ENCODE results near the gene PSMB7.

PSMB7 gene

DNA sequence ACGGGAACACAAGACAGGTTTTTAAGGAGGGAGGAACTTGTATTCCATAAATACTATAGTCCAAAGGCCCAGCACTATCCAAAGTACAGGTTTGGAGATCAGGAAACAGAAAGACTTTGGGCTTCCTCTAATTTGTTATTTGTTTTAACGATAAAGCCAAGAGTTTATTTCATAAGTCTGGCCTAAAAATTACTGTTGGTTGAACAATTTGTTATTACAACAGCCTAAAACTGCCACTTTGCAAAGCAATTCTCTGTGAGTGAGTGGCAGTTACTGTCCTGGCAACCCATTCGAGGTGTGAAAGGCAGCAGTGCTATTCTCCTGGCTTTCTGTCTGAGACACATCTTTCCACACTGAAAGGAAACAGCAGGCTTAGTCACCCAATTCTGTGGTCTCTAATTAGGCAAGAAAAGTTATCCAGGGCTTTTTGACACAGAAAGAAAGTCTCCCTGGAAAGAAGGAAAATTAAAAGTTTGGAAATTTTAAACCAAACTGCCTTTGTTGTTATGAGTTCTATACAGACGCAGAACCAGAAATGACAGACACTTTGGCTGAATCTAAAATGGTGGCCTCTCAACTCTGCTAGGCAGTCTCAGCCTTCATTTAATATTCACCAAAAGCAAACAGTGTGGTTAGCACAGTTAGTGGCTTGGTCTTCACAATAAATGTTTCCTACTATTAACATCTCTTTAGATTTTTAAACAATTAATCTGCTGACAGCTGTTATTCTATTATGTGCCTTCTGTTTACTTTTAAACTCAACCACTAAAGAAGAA is 33.9 kb downstream of the PSMB7 start:
- DNase-seq (ENCODE audit: low read depth), result peak; percentile 79

DNA sequence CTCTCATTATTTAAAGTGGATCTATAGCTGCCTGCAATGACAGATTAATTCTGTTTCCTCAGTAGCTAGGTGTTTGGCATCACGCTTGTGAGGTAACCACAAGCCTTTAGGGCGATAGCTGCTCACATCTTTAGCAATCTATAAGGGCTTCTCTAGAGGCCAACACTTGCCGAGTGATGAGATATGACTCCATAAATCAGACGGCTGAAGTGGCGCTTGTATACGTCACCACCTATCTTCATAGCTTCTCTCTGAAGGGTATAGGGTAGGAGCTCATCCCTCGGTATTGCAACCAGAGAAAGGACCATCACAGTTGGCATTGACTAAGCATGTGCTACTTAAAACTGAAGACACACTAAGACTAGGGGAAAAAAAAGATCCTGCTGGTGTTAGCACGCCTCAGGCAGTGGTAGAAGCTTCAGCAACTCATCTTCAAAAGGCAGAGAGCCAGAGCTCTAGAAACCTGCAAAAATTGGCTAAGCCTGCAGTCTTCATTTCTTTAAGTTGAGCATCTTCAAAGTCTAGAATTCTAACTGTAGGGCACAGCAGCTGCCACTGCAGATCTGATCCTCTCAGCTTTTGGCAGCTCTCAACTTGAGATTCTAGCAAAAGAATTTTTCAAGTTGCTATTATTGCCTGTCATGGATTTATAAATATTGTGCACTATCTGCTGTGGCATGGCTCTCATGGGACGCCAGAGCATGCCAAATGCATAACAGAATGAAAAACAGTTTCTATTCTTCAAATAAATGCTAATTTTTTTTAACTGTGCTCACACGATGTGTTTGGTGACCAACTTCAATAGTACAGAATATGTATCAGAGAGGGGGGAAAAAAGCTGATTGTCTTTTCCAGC is 37.5 kb downstream of the PSMB7 start:
- no peak for DNase-seq (ENCODE audit: low read depth)

DNA sequence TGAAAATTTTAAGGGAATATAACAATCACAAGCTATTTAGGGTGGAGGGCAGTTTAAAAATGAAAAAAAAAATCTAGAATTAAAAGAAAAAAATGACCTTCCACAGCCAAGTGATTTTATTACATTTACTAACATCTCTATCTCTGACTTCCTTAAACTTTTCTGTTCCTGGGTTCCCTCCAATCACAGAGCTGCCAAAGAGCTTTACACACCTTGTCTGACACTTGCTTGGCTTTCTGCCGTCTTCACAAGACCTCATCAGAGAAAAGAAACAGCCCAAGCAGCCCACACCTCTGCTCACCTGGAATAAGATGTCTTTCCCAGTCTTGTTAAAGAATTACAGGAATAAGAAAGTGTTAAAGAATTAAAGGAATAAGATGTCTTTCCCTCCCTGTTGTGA is 38.9 kb downstream of the PSMB7 start:
- DNase-seq (ENCODE audit: low read depth), result no peak

DNA sequence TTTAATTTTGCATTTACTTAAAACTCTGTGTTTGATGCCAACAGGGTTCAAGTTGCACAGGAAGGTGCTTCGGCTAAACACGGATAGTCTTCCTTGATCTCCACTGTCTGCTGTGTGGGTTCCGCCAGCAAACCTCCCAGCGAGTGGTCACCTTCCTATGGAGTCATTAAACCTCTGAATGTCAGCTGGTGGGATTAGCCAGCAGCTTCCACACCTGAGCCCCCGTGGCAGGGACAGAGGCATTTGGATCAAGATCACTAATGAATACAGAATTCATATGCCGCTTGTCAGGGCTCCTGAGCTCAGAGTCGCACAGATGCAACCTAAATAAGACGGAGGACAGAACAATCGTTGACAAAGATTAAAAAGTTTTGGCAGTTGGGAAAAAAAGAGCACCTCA is 39.5 kb downstream of the PSMB7 start:
- no peak for DNase-seq (ENCODE audit: low read depth)

DNA sequence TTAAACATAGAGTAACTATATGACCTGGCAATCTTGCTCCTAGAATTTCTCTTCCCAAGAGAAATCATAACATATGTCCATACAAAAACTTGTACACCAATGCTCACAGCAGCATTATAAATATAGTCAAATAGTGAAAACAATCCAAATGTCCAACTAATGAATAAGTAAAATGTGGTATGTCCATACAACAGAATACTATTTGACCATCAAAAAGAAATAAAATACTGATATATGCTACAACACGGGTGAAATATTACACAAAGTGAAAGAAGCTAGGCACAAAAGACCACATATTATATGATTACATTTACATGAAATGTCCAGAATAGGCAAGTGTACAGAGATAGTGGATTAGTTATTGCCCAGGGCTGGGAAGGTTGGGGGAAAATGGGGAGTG is 41.4 kb downstream of the PSMB7 start:
- no peak for DNase-seq (ENCODE audit: low read depth)

DNA sequence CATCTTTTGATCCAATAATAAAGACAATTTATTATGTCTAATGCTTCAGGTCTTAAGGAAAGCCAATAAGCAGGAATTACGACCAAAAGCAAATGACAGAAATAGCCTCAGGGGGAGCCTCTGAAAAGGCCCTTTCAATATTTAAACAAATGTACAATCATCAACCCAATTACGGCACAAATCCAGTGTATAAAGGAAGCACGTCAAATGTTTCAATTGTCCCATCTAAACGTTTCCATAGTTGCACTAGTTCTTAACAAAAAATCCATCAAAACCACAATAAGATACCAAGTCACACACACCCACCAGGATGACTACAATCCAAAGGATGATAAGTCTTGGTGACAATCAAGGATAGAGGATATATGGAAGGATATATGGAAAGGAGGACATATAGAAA is 41.9 kb downstream of the PSMB7 start:
- no peak for DNase-seq (ENCODE audit: low read depth)

DNA sequence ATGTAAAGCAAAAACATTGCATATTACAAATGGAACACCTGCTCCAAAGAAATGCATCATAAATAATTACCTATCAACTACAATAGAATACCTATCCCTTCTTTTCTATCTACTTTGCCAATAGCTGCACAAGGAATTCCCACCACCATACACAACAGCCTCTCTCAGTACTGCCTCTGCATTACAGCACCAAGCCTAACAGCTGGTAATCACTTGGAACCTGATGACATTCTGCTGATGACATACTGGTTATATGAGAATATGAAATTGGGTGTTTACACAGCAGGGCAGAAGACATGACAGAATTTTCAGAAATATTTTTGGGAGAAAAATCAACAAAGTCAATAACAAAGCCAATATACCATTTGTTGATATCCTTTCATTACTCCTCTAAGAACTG is 43.2 kb downstream of the PSMB7 start:
- DNase-seq (ENCODE audit: low read depth), result no peak

DNA sequence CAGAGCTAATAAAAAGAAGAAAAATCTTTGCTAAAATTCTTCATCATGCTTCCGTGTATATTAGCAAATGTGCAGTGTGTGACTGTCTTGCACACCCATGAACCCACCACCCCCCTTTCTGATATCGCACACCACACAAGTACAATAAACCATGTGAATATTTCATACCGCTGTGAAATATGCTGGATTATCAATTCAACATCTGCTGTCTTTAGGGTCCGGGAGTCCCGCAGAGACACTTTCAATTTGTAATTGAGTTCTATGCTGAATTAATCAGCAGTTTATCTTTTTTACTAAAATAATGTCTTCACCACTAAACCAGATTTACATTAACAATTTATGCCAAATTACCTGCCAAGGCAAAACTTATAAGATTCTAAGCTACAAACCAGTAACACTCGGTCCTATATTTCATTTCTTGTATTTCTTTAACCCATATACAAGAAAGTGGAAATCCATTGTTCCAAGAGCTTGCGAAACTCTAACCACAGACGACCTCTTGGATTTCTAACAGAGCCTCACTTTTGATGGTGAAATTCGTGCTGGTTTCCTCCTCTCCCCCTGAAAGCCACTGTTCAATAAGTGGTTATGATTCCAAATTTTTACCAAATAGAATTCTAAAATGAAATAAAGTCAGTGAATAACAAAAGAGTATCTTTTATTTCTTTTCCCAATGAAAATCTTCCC is 44.2 kb downstream of the PSMB7 start:
- peak; percentile 81 for DNase-seq (ENCODE audit: low read depth)

DNA sequence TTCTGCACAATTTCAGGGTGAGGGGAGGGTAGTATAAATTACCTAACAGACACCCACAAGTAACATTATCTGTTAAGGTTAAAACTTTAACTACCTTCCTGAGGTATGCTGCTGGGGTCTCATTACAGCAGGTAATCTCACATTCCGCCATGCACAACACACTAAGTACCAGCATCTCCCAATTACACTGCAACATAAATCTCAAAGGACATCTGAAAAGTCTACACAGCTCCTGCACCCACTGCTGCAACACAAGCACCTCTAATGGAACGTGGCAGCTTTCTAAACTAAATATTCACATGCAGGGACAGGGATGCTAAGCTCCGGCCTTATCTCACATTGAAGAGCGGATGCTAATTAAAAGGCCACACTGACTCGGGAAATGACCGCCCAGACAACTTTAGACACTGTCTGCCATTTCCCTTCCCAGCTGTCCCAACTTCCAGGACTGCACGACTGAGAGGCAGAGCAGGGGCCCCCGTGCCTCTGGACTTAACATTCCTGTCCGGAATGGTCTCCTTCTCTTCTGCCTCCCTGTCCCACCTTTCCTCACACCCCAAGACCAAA is 45.9 kb downstream of the PSMB7 start:
- DNase-seq (ENCODE audit: low read depth), result no peak

DNA sequence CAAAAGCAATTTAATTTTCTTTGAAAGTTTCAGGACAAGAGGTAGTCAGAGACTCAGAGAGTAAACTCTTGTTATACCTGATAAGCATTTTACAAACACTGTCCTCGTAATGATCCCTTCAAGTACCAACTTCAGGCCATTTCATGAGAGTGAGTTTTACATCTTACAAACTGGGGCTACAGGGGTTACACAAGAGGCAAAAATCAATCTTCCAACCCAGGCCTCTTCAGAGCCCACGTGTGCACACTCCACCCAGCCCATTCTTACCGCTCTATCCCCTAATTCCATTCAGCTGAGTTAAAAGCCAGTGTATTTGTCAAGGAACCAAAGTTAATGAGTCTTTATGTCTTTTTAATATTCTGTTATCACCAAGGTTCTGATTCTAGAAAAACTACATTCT is 46.5 kb downstream of the PSMB7 start:
- peak; percentile 24 for DNase-seq (ENCODE audit: low read depth)

DNA sequence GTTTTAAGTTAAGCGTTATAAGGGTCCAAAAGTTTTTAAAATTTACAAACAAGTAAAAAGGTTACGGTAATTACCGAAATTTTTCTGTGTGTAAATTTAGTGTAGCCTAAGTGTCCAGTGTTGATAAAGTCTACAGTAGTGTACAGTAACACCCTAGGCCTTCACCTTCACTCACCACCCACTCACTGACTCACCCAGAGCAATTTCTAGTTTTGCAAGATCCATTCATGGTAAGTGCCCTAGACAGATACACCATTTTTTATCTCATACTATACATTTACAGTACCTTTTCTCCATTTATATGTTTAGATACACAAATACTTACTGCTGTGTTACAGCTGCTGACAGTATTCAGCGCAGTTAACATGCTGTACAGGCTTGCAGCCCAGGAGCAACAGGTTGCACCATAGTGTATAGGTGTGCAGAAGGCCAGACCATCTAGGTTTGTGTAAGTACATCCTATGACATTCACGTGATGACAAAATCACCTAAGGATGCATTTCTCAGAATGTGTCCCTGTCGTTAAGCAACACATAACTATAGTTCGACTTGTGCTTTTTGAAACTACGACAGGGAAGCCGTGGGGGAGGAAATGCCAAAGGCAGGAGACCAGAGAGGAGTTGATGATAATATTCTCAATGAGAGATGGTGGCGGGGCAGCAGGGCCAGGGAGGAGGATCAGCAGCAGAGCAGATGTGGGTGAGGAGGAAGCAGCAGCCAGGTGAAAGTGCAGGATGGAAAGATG is 48.6 kb downstream of the PSMB7 start:
- peak; percentile 81 for DNase-seq (ENCODE audit: low read depth)

DNA sequence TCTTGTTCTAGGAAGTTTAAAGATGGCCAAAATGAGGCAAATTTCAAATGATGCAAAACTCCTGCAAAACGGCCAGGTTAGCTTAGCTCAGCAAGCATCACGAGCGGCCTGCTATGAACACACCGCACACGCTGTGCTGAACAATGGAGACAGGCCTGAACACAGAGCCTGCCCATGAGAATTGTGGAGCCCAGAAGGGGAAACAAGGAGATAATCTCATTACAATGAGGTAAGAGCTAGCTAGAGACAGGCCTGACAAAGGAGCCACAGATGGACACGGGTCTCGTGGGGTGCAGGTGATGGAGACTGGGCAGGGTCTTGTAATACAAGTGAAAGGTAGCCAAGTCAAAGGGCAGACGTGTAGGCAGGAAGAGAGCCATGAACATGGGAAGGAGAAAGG is 50.2 kb downstream of the PSMB7 start:
- DNase-seq (ENCODE audit: low read depth), result no peak

DNA sequence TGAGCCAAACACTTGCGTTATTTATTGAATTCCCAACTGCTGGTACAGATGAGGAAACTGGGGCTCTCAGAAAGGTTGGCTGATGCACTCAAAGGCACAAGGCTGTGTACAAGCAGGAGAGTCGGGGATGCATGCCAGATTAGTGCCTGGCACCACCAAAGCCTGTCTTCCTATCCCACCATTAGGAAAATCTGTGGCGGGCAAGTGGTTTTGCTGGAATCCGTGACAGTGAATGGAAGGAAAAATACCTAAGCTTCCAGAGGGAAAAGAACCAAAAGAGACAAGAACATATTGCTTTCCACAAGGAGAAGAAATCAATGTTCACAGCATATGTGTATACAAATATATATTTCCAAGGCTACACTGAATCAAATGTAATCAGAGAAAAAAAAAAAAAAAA is 51.1 kb downstream of the PSMB7 start:
- DNase-seq (ENCODE audit: low read depth), result peak; percentile 18

DNA sequence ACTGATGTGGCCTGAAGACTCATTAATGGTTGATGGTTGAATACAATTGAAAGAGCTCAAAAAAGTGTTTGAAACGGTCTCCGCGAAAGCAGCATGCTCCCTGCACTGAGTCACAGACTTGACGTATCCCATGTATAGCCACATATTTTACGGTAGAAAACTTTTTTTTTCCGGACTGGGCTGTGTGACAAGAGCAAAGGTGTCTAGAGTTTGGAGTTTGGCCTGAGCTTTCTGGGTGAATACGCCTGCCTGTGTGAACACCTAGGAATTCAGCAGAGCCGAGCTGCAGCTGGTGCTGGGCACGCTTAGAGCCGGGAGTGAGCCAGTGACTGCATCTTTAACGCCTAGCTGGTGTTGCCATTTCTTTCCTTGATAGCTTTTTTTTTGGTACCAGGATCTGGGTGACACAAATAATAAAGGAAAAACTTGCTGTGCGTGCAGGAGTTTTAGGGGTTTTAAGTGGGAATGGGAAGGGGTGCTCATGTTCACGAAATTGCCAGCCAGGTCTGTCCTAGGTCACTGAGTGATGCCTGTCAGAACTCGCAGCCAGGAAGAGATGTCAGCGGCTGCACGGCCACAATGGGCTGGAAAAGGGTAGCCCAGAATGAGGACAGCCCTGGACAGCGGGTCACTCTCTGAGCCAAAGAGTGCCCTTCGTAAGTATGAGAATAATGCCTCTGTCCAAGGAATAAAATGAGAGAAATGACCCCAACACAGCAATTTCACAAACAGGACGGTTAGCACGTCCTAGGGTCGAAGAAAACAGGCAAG is 51.7 kb downstream of the PSMB7 start:
- DNase-seq (ENCODE audit: low read depth), result no peak

DNA sequence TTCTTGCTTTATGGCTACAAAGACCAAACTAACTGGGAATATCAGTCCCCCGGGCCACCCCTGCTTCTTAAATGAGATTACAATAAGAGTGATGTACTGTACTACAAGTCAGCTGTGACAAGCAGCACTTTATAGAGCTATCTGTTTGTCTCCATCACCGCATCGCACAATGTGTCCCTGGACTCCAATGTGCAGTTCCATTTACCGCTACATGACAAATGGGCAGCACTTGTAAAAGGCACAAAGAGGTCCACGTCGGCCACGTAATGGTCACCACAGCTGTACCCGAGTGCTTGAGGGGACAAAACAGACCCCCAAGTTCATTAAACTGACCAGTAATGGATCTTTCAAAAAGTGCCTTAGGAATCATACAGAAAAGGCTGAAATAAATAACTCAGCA is 54.1 kb downstream of the PSMB7 start:
- DNase-seq (ENCODE audit: low read depth), result no peak

DNA sequence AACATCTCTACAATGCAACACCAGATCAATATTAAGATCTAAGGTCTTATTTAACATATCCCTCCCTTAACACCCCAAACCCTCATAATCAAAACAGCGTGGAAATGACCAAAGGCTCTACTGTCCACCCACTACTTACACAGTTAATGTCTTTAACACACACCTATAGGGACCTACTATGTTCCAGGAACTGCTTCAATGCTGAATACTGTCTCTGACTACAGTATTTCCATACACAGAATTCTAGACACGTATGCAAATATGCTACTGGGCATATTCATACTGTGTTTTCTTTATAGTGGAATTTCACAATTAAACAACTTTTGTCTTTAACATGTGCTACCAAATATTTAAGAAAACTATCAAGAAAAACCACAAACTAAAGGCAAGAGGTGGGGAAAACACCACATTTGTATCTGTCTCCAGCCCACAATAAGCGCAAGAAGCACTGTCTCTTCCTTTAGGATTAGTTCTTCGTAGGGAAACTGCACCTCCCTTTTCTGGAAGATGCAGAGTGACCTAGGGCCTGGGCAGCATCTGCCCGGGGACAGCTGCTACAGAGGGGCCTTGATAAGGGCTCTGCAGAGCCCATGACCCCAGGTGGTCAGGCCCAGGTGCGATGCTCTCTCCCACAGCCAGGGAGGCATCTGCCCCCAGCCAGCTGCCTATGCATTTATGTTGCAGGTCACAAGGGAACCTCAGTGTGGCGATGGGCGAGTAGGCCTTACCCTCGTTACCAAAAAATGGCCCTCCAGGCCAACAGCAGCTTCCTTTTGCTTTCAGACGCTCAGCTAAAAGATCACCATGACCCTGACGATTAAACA is 55.2 kb downstream of the PSMB7 start:
- no peak for DNase-seq (ENCODE audit: low read depth)

DNA sequence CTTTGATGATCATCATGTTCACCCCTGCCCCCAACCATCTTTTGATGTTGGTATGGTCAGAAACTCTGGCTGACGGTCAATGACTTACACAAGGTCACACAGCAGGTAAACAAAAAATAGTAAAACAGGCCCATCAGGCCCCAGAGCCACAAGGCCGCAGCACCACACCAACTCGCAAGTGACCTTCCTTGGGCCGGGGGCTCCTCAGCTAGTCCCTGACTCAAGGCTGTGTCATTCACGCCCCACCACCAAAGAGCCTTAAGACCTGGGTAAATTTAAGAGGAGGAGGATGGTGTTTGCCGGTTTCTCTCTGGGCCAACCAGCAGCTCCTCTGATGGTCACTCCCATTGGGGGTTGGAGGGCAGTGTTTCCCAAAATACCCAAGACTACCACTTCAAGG is 55.8 kb downstream of the PSMB7 start:
- no peak for DNase-seq (ENCODE audit: low read depth)

DNA sequence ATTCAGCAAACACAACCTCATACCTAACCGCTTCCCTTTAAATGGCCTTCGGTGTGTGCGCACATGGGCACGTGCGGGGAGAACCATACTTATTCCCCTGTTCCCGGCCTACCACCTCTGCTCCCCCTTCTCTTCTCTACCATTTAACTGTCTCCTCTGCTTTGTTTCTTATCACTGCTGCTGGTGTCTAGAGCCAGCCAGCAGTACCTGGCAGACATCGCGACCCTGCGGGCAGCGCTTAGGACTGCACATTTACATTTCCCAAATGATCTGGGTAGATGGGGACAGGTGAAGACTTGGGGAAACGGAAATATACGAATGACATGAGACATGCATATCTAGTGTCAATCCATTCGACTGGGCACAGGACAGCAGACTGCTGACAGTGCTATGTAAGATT is 56.6 kb downstream of the PSMB7 start:
- no peak for DNase-seq (ENCODE audit: low read depth)

DNA sequence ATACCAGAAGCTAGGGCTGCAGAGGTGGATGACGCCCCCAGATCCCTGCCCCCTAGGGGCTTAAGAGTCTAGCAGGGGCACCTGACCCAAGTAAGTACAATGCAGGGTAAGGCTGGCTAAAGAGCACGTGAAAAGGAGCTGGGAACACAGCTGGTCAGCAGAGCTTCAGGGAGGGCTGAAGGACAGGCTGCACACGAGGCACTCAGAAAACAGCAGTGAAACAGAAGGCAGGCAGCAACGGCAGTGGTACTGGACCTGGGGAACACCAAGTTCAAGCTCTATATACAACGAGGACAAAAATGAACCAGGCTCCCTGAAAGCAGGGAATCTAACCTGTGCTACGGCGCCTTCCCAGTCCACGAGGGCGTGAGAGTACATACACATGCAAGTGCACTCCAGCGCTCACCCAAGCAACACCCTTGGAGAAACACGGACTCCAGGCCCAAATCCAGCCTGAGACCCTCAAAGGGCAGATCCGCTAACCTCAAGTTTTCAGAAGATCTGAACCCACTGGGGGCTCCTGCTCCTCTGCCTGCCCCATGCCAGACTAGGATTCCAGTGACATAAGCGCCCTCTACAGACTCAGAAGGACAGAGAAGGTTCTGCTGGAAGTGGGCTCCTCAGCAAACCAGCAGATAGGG is 57.4 kb downstream of the PSMB7 start:
- DNase-seq (ENCODE audit: low read depth), result no peak
